Neural progenitor cell (in vitro differentiated cells): ENCODE results near the gene CARD8. TPM values are rescaled to one million over a fixed set of nuclear protein-coding genes. Genes with fewer than 3 reads are reported as not detected.

Experiments
- DNase-seq: peaks from one replicate; pipeline ENCODE4 v3.0.0-alpha.2; 2016; ENCODE audit warnings: low spot score
- H2AFZ ChIP-seq: fragments of 200-600 bp; sonication (generic); replicated peaks from 2 replicates; pipeline ENCODE4 v1.6.1; 2016; ENCODE audit warnings: antibody characterized with exemption
- H3F3A ChIP-seq: fragments of 200-600 bp; sonication (generic); 2 replicates; pipeline ENCODE4 v1.6.1; 2016; ENCODE audit warnings: antibody characterized with exemption, low read depth
- H3K27ac ChIP-seq: fragments of 200-600 bp; sonication (generic); 2 replicates; pipeline ENCODE4 v1.5.1; 2016; ENCODE audit warnings: mild to moderate bottlenecking
- H3K27me3 ChIP-seq: fragments of 200-600 bp; sonication (generic); 2 replicates; pipeline ENCODE4 v1.6.1; 2016; ENCODE audit warnings: mild to moderate bottlenecking, moderate library complexity
- H3K36me3 ChIP-seq: fragments of 200-600 bp; sonication (generic); 2 replicates; pipeline ENCODE4 v1.5.1; 2016
- H3K4me1 ChIP-seq: fragments of 200-600 bp; sonication (generic); 2 replicates; pipeline ENCODE4 v1.6.1; 2016; ENCODE audit warnings: mixed run types
- H3K4me2 ChIP-seq: fragments of 200-600 bp; sonication (generic); 2 replicates; pipeline ENCODE4 v1.6.1; 2016
- H3K4me3 ChIP-seq: fragments of 200-600 bp; sonication (generic); 2 replicates; pipeline ENCODE4 v1.5.1; 2016
- H3K79me2 ChIP-seq: fragments of 200-600 bp; sonication (generic); 2 replicates; pipeline ENCODE4 v1.6.1; 2016; ENCODE audit warnings: low read depth
- H3K9ac ChIP-seq: fragments of 200-600 bp; sonication (generic); 2 replicates; pipeline ENCODE4 v1.6.1; 2016
- H3K9me3 ChIP-seq: fragments of 200-600 bp; sonication (generic); 2 replicates; pipeline ENCODE4 v1.5.1; 2016; ENCODE audit warnings: low read depth
- H4K20me1 ChIP-seq: fragments of 200-600 bp; sonication (generic); 2 replicates; pipeline ENCODE4 v1.6.1; 2016; ENCODE audit warnings: low read depth
- H3K27ac Mint-ChIP-seq: 3 replicates; pipeline ENCODE4 v1.8.0; 2021; ENCODE audit warnings: mixed read lengths
- H3K27me3 Mint-ChIP-seq: 2 replicates; pipeline ENCODE4 v1.8.0; 2022; ENCODE audit warnings: low read depth, mild to moderate bottlenecking, inconsistent platforms, moderate library complexity, mixed read lengths; ENCODE audit not compliant: insufficient read depth
- H3K36me3 Mint-ChIP-seq: 3 replicates; pipeline ENCODE4 v1.8.0; 2021; ENCODE audit warnings: mixed read lengths
- H3K4me1 Mint-ChIP-seq: 3 replicates; pipeline ENCODE4 v1.8.0; 2021; ENCODE audit warnings: mixed read lengths
- H3K4me3 Mint-ChIP-seq: 3 replicates; pipeline ENCODE4 v1.8.0; 2021; ENCODE audit warnings: mild to moderate bottlenecking, moderate library complexity, mixed read lengths
- H3K9me3 Mint-ChIP-seq: 3 replicates; pipeline ENCODE4 v1.8.0; 2020; ENCODE audit warnings: mixed read lengths
- EZH2 ChIP-seq: fragments of 200-600 bp; sonication (generic); IDR thresholded peaks from 2 replicates; pipeline ENCODE4 v1.6.1; 2017; ENCODE audit warnings: antibody characterized with exemption, mild to moderate bottlenecking, moderate library complexity
- EZH2phosphoT487 ChIP-seq: fragments of 200-600 bp; sonication (generic); IDR thresholded peaks from 2 replicates; pipeline ENCODE4 v1.6.1; 2017; ENCODE audit warnings: antibody characterized with exemption
- total RNA-seq: library from RNA; depleted of rRNA; stranded (reverse); fragments of >200 nt; gene quantifications from 2 replicates; pipeline ENCODE4 v1.2.3, GENCODE V29; 2015; ENCODE audit warnings: low replicate concordance
- TF ChIP-seq, protein P1 (sequence below): fragments of 200-600 bp; sonication (generic); IDR thresholded peaks from 2 replicates; pipeline ENCODE4 v1.5.1; 2017; ENCODE audit warnings: antibody characterized with exemption, mild to moderate bottlenecking

Gene CARD8
- total RNA-seq, 1 donor from 2014 or later, result 59.7 TPM

DNA sequence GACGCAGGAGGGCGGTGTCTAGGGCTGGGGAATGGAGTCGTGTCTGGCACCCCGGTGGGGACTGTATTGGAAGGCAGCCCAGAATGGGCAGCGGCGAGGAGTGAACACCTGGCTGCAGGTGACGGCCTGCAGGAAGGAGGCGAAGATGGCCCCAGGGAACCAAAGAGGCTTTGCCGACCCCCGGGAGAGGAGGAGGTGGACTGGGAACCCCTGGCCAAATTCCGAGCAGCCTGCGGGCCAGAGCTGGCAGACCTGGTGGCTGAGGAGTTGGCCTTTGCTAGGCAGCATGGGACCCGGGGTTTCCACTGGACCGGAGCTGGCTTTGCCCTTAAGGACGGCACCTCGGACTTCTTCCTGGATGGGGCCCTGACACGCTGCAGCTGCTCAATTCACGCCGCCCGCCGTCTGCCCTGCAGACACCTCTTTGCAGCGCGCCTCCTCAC is 59.4 kb downstream of the CARD8 start:
- Histone ChIP-seq H3K4me1 (no peaks in the 10 kb centered on the region), H2AFZ (no peak overlapping the region), H3K36me3 (no peaks in the 10 kb centered on the region), H3K4me2 (no peak overlapping the region), H3K27ac (no peak overlapping the region), H4K20me1 (no peaks in the 10 kb centered on the region), H3K27me3 (no peaks in the 10 kb centered on the region), H3K79me2 (no peaks in the 10 kb centered on the region), H3F3A (no peaks in the 10 kb centered on the region), H3K4me3 (no peak overlapping the region), H3K9me3 (no peaks in the 10 kb centered on the region), H3K9ac (no peak overlapping the region)
- Mint-ChIP-seq H3K4me3 (no peak overlapping the region), H3K27me3 (peaks cover 4% of the 10 kb centered on the region), H3K36me3 (peaks cover 32% of the 10 kb centered on the region), H3K4me1 (peaks cover 9% of the 10 kb centered on the region), H3K27ac (peak overlapping the region; percentile 66), H3K9me3 (no peaks in the 10 kb centered on the region)
- TF ChIP-seq EZH2phosphoT487, result no peak
- TF ChIP-seq, protein P1, sequence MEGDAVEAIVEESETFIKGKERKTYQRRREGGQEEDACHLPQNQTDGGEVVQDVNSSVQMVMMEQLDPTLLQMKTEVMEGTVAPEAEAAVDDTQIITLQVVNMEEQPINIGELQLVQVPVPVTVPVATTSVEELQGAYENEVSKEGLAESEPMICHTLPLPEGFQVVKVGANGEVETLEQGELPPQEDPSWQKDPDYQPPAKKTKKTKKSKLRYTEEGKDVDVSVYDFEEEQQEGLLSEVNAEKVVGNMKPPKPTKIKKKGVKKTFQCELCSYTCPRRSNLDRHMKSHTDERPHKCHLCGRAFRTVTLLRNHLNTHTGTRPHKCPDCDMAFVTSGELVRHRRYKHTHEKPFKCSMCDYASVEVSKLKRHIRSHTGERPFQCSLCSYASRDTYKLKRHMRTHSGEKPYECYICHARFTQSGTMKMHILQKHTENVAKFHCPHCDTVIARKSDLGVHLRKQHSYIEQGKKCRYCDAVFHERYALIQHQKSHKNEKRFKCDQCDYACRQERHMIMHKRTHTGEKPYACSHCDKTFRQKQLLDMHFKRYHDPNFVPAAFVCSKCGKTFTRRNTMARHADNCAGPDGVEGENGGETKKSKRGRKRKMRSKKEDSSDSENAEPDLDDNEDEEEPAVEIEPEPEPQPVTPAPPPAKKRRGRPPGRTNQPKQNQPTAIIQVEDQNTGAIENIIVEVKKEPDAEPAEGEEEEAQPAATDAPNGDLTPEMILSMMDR, result no peak
- TF ChIP-seq EZH2, result no peak
- DNase-seq, result no peak

DNA sequence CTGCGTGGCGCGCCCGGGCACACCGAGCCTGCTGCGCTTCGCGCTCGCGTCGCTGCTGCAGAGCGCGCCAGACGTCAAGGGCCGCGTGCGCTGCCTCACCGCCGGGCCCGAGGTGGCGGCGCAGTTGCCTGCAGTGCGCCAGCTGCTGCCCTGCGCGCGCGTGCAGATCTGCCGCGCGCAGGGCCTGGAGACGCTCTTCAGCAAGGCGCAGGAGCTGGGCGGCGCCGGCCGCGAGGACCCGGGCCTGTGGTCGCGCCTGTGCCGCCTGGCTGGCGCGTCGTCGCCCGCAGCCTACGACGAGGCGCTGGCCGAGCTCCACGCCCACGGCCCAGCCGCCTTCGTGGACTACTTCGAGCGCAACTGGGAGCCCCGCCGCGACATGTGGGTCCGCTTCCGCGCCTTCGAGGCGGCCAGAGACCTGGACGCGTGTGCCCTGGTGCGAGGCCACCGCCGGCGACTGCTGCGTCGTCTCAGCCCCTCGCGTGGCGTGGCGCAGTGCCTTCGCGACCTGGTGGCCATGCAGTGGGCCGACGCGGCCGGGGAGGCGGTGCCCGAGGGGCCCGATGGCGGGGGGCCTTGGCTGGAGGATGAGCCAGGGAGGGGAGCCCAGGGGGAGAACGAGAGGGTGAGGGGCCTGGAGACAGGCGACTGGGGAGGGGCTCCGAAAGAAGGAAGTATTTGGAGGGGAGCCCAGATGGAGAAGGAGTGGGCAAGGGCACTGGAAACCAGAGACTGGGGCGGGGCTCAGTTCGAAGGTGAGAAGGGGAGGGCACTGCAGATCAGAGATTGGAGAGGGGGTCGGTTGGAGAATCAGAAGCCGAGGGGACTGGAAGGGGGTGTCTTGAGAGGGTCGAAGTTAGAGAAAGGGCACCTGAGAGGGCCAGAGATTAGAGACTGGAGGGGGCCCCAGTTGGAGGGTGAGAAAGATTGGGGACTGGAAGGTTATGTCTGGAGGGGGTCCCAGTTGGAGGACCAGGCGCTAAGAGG is 60.6 kb downstream of the CARD8 start:
- no peak overlapping the region for H2AFZ ChIP-seq
- H3K9ac ChIP-seq, result no peak overlapping the region
- TF ChIP-seq, protein P1, result no peak
- TF ChIP-seq EZH2phosphoT487 (no peak), EZH2 (no peak)
- Mint-ChIP-seq H3K27me3 (peaks cover 4% of the 10 kb centered on the region), H3K4me1 (peaks cover 9% of the 10 kb centered on the region), H3K36me3 (peaks cover 42% of the 10 kb centered on the region), H3K9me3 (no peaks in the 10 kb centered on the region), H3K4me3 (no peak overlapping the region), H3K27ac (no peak overlapping the region)
- no peaks in the 10 kb centered on the region for H3K27me3 ChIP-seq
- H3K4me1 ChIP-seq, result no peaks in the 10 kb centered on the region
- H3K4me3 ChIP-seq, result no peak overlapping the region
- H3K9me3 ChIP-seq, result no peaks in the 10 kb centered on the region
- H3F3A ChIP-seq, result no peaks in the 10 kb centered on the region
- no peaks in the 10 kb centered on the region for H4K20me1 ChIP-seq
- no peaks in the 10 kb centered on the region for H3K79me2 ChIP-seq
- no peaks in the 10 kb centered on the region for H3K36me3 ChIP-seq
- DNase-seq, result no peak
- no peak overlapping the region for H3K27ac ChIP-seq
- no peak overlapping the region for H3K4me2 ChIP-seq

DNA sequence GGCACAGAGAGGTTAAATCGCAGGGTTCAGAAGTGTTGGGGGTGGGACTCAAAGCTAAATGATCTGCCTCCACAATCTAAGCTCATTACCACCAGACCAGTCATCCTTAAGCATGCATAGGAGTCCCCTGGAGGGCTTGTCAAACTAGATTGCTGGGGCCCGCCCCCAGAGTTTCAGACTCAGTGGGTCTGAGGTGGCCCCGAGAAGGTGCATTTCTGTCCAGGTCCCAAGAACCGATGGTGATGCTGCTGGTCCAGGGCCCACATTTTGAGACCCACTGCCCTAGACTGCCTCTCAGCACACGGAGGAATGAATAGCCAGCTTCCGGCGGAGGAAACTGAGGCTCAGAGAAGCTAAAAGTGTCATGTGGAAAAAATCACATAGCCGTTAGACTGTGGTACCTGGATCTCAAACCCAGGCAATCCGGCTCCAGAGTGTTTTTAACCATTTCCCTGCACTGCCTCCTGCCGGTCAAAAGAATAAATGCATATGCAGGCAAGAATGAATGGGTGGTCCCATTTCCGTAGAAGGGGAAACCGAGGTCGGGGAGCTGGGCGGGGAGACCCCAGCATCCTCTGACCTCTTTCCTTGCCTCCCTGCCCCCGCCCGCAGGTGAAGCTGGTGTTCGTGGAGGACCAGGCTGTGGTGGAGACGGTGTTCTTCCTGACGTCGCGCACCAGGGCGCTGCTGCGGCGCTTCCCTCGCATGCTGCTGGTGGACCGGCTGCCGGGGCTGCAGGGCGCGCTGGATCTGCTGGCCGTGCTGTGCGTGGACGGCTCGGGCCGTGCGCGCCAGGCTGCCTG is 61.5 kb downstream of the CARD8 start:
- H3K27ac ChIP-seq, result no peak overlapping the region
- H3K9me3 Mint-ChIP-seq, result peaks cover 5% of the 10 kb centered on the region
- H3K36me3 Mint-ChIP-seq, result peaks cover 43% of the 10 kb centered on the region

More for the DNA sequence above, 61.5 kb downstream of the CARD8 start:
- H3K4me3 Mint-ChIP-seq, result no peak overlapping the region
- H3K4me1 Mint-ChIP-seq, result peaks cover 7% of the 10 kb centered on the region
- Histone ChIP-seq H3K36me3 (no peaks in the 10 kb centered on the region), H3K9me3 (no peaks in the 10 kb centered on the region), H2AFZ (no peak overlapping the region), H3K4me2 (no peak overlapping the region), H3K4me1 (no peaks in the 10 kb centered on the region), H3F3A (no peaks in the 10 kb centered on the region), H3K4me3 (no peak overlapping the region), H4K20me1 (no peaks in the 10 kb centered on the region), H3K27me3 (no peaks in the 10 kb centered on the region), H3K79me2 (no peaks in the 10 kb centered on the region), H3K9ac (no peak overlapping the region)
- TF ChIP-seq, protein P1, result peak; percentile 64
- TF ChIP-seq EZH2 (no peak), EZH2phosphoT487 (no peak)
- H3K27me3 Mint-ChIP-seq, result peaks cover 2% of the 10 kb centered on the region
- H3K27ac Mint-ChIP-seq, result peak overlapping the region; percentile 78
- peak; percentile 48 for DNase-seq
